B cell (primary cell): ENCODE measurements around the gene EGFLAM. TPM values are rescaled to one million over a fixed set of nuclear protein-coding genes. Genes with fewer than 3 reads are reported as not detected.

Source experiments
- ATAC-seq: fragments of 200-7000 bp; cut with Tn5 transposase; one replicate; pipeline ENCODE4 v1.10.0; 2021; ENCODE audit warnings: low read depth, mild to moderate bottlenecking, moderate number of reproducible peaks, moderate library complexity
- CTCF ChIA-PET: fragments of 350-600 bp; sonication (Branson Sonifier 250); formaldehyde crosslinking; loops from one replicate; lab custom pipeline; 2021; ENCODE audit warnings: antibody characterized with exemption, inconsistent platforms; lab: Charles Lee
- POLR2A ChIA-PET: fragments of 350-600 bp; sonication (Branson Sonifier 250); formaldehyde crosslinking; loops from one replicate; lab custom pipeline; 2021; ENCODE audit warnings: antibody characterized with exemption; lab: Charles Lee
- DNase-seq: peaks from one replicate; pipeline ENCODE4 v3.0.0; 2013
- H2AFZ ChIP-seq: 2 replicates; pipeline ENCODE4 v1.6.1; 2012; ENCODE audit warnings: mild to moderate bottlenecking, low read depth, low read length; ENCODE audit not compliant: insufficient read depth, poor library complexity, severe bottlenecking
- H3K27ac ChIP-seq, 2 donors: 1 replicate in 1 of 2; 2 replicates in 1 of 2; pipeline ENCODE4 v1.5.1; 2012 to 2013; ENCODE audit warnings: low read length in 2 of 2, mild to moderate bottlenecking in 2 of 2, moderate library complexity in 1 of 2
- H3K27me3 ChIP-seq, 4 experiments: fragments of 200-600 bp in 1 of 4; sonication (generic) in 1 of 4; replicated peaks in 1 of 4; 1 replicate in 2 of 4; 2 replicates in 2 of 4; pipeline versions ENCODE4 v1.6.1 to v1.7.0; 2013 to 2016; ENCODE audit warnings: low read length in 3 of 4, mild to moderate bottlenecking in 2 of 4, mixed read lengths in 1 of 4, moderate library complexity in 1 of 4; ENCODE audit not compliant: insufficient read depth in 4 of 4, control insufficient read depth in 3 of 4; ENCODE audit errors: control extremely low read depth in 1 of 4
- H3K36me3 ChIP-seq, 2 experiments: replicated peaks in 1 of 2; 1 replicate in 1 of 2; 2 replicates in 1 of 2; pipeline versions ENCODE4 v1.6.1 to v1.7.1; 2013; ENCODE audit warnings: low read length in 1 of 2; ENCODE audit not compliant: insufficient read depth in 2 of 2, control insufficient read depth in 1 of 2; ENCODE audit errors: control extremely low read depth in 1 of 2, extremely low read depth in 1 of 2
- H3K4me1 ChIP-seq, 2 donors: fragments of 200-600 bp in 1 of 2; sonication (generic) in 1 of 2; 1 replicate in 1 of 2; 2 replicates in 1 of 2; pipeline versions ENCODE4 v1.5.1 to v1.6.1; 2013 to 2017; ENCODE audit warnings: low read length in 2 of 2; ENCODE audit not compliant: control insufficient read depth in 2 of 2, insufficient read depth in 2 of 2
- H3K4me2 ChIP-seq: replicated peaks from 2 replicates; pipeline ENCODE3; 2012; ENCODE audit warnings: mild to moderate bottlenecking, low read depth, low read length; ENCODE audit not compliant: poor library complexity, severe bottlenecking
- H3K4me3 ChIP-seq, 5 experiments: fragments of 200-600 bp in 1 of 5; sonication (generic) in 1 of 5; 1 replicate in 3 of 5; 2 replicates in 2 of 5; pipeline versions ENCODE4 v1.5.1 to v1.7.0; 2011 to 2016; ENCODE audit warnings: low read length in 4 of 5, mild to moderate bottlenecking in 4 of 5, low read depth in 2 of 5, control low read depth in 1 of 5, moderate library complexity in 1 of 5; ENCODE audit not compliant: insufficient read depth in 1 of 5; ENCODE audit errors: control extremely low read depth in 1 of 5, extremely low read depth in 1 of 5
- H3K79me2 ChIP-seq: fragments of 200-600 bp; sonication (generic); one replicate; pipeline ENCODE4 v1.6.0; 2016; ENCODE audit warnings: low read length; ENCODE audit not compliant: control insufficient read depth, insufficient read depth
- H3K9ac ChIP-seq: fragments of 200-600 bp; sonication (generic); 2 replicates; pipeline ENCODE4 v1.6.1; 2017; ENCODE audit warnings: mild to moderate bottlenecking, low read length, moderate library complexity
- H3K9me3 ChIP-seq, 3 donors: one replicate each; pipeline versions ENCODE4 v1.6.1 to v1.7.1; 2013; ENCODE audit warnings: low read length in 2 of 3; ENCODE audit not compliant: control insufficient read depth in 2 of 3, insufficient read depth in 1 of 3; ENCODE audit errors: control extremely low read depth in 1 of 3
- H4K20me1 ChIP-seq: 2 replicates; pipeline ENCODE4 v1.6.0; 2012; ENCODE audit warnings: mild to moderate bottlenecking, low read length; ENCODE audit not compliant: insufficient read depth, control insufficient read depth, poor library complexity, severe bottlenecking
- H3K27ac Mint-ChIP-seq: one replicate; pipeline ENCODE4 v1.8.0; 2021; ENCODE audit warnings: mixed read lengths
- H3K27me3 Mint-ChIP-seq: one replicate; pipeline ENCODE4 v1.8.0; 2021; ENCODE audit warnings: mixed read lengths
- H3K4me1 Mint-ChIP-seq: one replicate; pipeline ENCODE4 v1.8.0; 2021; ENCODE audit warnings: mixed read lengths
- H3K4me3 Mint-ChIP-seq: one replicate; pipeline ENCODE4 v1.8.0; 2021; ENCODE audit warnings: mixed read lengths
- H3K9me3 Mint-ChIP-seq: one replicate; pipeline ENCODE4 v1.8.0; 2022; ENCODE audit warnings: mixed read lengths; ENCODE audit not compliant: insufficient read depth
- EZH2 ChIP-seq: IDR thresholded peaks from 2 replicates; pipeline ENCODE4 v1.6.1; 2012; ENCODE audit warnings: borderline replicate concordance, low read depth, mild to moderate bottlenecking, moderate library complexity, low read length; ENCODE audit not compliant: insufficient read depth, poor library complexity, severe bottlenecking
- WGBS: methylation state at CpG from one replicate; pipeline ENCODE4 v1.1.5; 2013; ENCODE audit warnings: missing lambda C conversion rate; ENCODE audit not compliant: insufficient coverage; 5-methylcytosine and 5-hydroxymethylcytosine counted together
- intact Hi-C: fragments of 100-400 bp; cut with micrococcal nuclease; formaldehyde crosslinking; loops from one replicate; pipeline ENCODE4 v1.10.0; 2022
- polyA plus RNA-seq: library from polyadenylated mRNA; depleted of rRNA; stranded (reverse); fragments of >200 nt; gene quantifications from 2 replicates; pipeline ENCODE4 v1.2.3, GENCODE V29; 2012
- total RNA-seq, 2 donors: library from RNA; stranded (reverse); fragments of 120-200 nt in 1 of 2; gene quantifications; 1 replicate in 1 of 2; 2 replicates in 1 of 2; pipeline versions ENCODE4 v1.2.3 to v1.2.4, GENCODE V29; 2013 to 2022
- TF ChIP-seq, protein P1 (sequence below): fragments of 200-600 bp; IDR thresholded peaks from one replicate; pipeline ENCODE4 v1.8.0; 2022; ENCODE audit warnings: antibody characterized with exemption, mild to moderate bottlenecking

EGFLAM gene
- total and polyA plus RNA-seq, 2 donors (not counting 1 experiment from before 2014, with no cell fraction given) = not detected

- no peaks in the 10 kb centered on the region for H4K20me1 ChIP-seq
- H3K4me1 ChIP-seq = no peaks in the 10 kb centered on the region
- no peak overlapping the region for H3K4me3 ChIP-seq
- TF ChIP-seq, protein P1, sequence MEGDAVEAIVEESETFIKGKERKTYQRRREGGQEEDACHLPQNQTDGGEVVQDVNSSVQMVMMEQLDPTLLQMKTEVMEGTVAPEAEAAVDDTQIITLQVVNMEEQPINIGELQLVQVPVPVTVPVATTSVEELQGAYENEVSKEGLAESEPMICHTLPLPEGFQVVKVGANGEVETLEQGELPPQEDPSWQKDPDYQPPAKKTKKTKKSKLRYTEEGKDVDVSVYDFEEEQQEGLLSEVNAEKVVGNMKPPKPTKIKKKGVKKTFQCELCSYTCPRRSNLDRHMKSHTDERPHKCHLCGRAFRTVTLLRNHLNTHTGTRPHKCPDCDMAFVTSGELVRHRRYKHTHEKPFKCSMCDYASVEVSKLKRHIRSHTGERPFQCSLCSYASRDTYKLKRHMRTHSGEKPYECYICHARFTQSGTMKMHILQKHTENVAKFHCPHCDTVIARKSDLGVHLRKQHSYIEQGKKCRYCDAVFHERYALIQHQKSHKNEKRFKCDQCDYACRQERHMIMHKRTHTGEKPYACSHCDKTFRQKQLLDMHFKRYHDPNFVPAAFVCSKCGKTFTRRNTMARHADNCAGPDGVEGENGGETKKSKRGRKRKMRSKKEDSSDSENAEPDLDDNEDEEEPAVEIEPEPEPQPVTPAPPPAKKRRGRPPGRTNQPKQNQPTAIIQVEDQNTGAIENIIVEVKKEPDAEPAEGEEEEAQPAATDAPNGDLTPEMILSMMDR = no peak
- TF ChIP-seq EZH2 = no peak
- WGBS = 86% methylated on average over 1 of the region's 2 CpGs
- no peak overlapping the region for H3K4me3 Mint-ChIP-seq
- no peak overlapping the region for H3K27ac Mint-ChIP-seq
- peaks cover 0 to 7% (median 0%) of the 10 kb centered on the region in 3 donors for H3K9me3 ChIP-seq
- intact Hi-C loops = no loop called here
- H3K79me2 ChIP-seq = no peaks in the 10 kb centered on the region
- H3K27me3 ChIP-seq = no peaks in the 10 kb centered on the region
- DNase-seq (no peak), ATAC-seq (no peak)
- no peak overlapping the region for H2AFZ ChIP-seq
- no peaks in the 10 kb centered on the region for H3K36me3 ChIP-seq
- no peak overlapping the region for H3K27ac ChIP-seq
- H3K27me3 Mint-ChIP-seq = no peaks in the 10 kb centered on the region
- peaks cover 5% of the 10 kb centered on the region for H3K9me3 Mint-ChIP-seq
- no peak overlapping the region for H3K9ac ChIP-seq
- POLR2A ChIA-PET = no interaction called here
- CTCF ChIA-PET = no interaction called here
- no peaks in the 10 kb centered on the region for H3K4me1 Mint-ChIP-seq
- no peak overlapping the region for H3K4me2 ChIP-seq
Observed at GRCh38 chr5:38237681-38238080, 20.7 kb upstream of the EGFLAM start.

DNA sequence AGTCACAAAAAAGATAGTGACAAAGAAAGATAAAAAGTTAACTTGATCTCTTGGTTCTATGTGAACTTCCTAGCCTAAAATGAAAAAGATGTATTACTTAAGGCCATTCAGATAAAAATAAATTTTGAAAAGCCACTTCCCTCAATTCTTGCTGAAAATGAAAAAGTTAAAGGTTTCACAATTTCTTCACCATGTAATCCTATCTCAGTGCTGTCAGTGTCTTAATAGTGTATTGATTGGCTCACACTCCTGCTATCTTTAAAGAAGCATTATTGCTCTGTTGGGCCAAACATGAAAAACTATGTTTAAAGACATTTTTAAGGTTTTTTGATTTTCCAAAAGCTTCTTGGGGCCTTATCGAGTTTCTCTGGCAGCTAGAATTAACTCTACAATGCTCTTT, 18.1 kb upstream of the EGFLAM start:
- H3K4me2 ChIP-seq = no peak overlapping the region
- H3K79me2 ChIP-seq = no peaks in the 10 kb centered on the region
- no peak for DNase-seq
- intact Hi-C loops = no loop called here
- H4K20me1 ChIP-seq = no peaks in the 10 kb centered on the region
- WGBS = no CpG with 5 or more reads among the region's 1 CpG
- no peak overlapping the region for H3K4me3 ChIP-seq
- no peak for ATAC-seq
- H3K27ac Mint-ChIP-seq = no peak overlapping the region
- H3K27me3 Mint-ChIP-seq = no peaks in the 10 kb centered on the region
- H2AFZ ChIP-seq = no peak overlapping the region
- no peaks in the 10 kb centered on the region for H3K27me3 ChIP-seq
- TF ChIP-seq, protein P1 = no peak
- TF ChIP-seq EZH2 = no peak
- CTCF ChIA-PET = no interaction called here
- no peak overlapping the region for H3K27ac ChIP-seq
- no peaks in the 10 kb centered on the region for H3K4me1 Mint-ChIP-seq
- POLR2A ChIA-PET = no interaction called here
- H3K9ac ChIP-seq = no peak overlapping the region
- H3K36me3 ChIP-seq = no peaks in the 10 kb centered on the region
- peaks cover 0 to 2% (median 0%) of the 10 kb centered on the region in 3 donors for H3K9me3 ChIP-seq
- no peak overlapping the region for H3K4me3 Mint-ChIP-seq
- H3K4me1 ChIP-seq = no peaks in the 10 kb centered on the region
- H3K9me3 Mint-ChIP-seq = peaks cover 5% of the 10 kb centered on the region
